Activated T-helper 2 cell treated with anti-CD3 and anti-CD28 coated beads, Interferon-gamma antibody, Interleukin-2, Interleukin-4, amounts not matched to agents 10 μg/mL and 5 μg/mL and 100 μg/mL, durations not matched to agents 14 hours and 24 hours and 36 hours (primary cell): Measurements from ENCODE around the gene ANKRD16. TPM values are rescaled to one million over a fixed set of nuclear protein-coding genes. Genes with fewer than 3 reads are reported as not detected.
A peak's percentile ranks its signal among the peaks of the same experiment; 100 is the strongest.
"Not testable (repeated sequence)": the region's sequence is repeated elsewhere in the genome, so short reads cannot be mapped to it uniquely, and the experiment has no call there.

ENCODE experiments used
- DNase-seq: peaks from one replicate; pipeline ENCODE4 v3.0.0; 2021; ENCODE audit warnings: low spot score
- H3K27ac Mint-ChIP-seq: one replicate; pipeline ENCODE4 v1.8.0; 2021; ENCODE audit warnings: mixed read lengths
- H3K27me3 Mint-ChIP-seq: one replicate; pipeline ENCODE4 v1.8.0; 2021; ENCODE audit warnings: low read depth, mixed read lengths
- H3K36me3 Mint-ChIP-seq: one replicate; pipeline ENCODE4 v1.8.0; 2021; ENCODE audit warnings: low read depth, mixed read lengths
- H3K4me1 Mint-ChIP-seq: one replicate; pipeline ENCODE4 v1.8.0; 2021; ENCODE audit warnings: low read depth, mixed read lengths
- H3K4me3 Mint-ChIP-seq: one replicate; pipeline ENCODE4 v1.8.0; 2021; ENCODE audit warnings: low read depth, mild to moderate bottlenecking, moderate library complexity, mixed read lengths
- H3K9me3 Mint-ChIP-seq: one replicate; pipeline ENCODE4 v1.8.0; 2021; ENCODE audit warnings: mixed read lengths
- intact Hi-C: fragments of 100-400 bp; cut with micrococcal nuclease; formaldehyde crosslinking; loops from one replicate; pipeline ENCODE4 v1.15.1; 2023
- total RNA-seq: library from RNA; stranded (reverse); gene quantifications from 2 replicates; pipeline ENCODE4 v1.2.3, GENCODE V29; 2022

ANKRD16 gene
- total RNA-seq, 1 donor from 2014 or later, result 10.4 TPM

GRCh38 chr10:5917305-5917704, 27.6 kb upstream of the ANKRD16 start:
- Mint-ChIP-seq H3K36me3 (peaks cover 78% of the 10 kb centered on the region), H3K27me3 (no peaks in the 10 kb centered on the region), H3K27ac (no peak overlapping the region), H3K9me3 (no peaks in the 10 kb centered on the region), H3K4me3 (no peak overlapping the region), H3K4me1 (no peaks in the 10 kb centered on the region)
- DNase-seq, result no peak
- intact Hi-C loops, result no loop called here

- H3K4me3 Mint-ChIP-seq, result no peak overlapping the region
- intact Hi-C loops, result no loop called here
- peaks cover 69% of the 10 kb centered on the region for H3K36me3 Mint-ChIP-seq
- no peak overlapping the region for H3K27ac Mint-ChIP-seq
- H3K27me3 Mint-ChIP-seq, result no peaks in the 10 kb centered on the region
- no peak for DNase-seq
- no peaks in the 10 kb centered on the region for H3K9me3 Mint-ChIP-seq
- H3K4me1 Mint-ChIP-seq, result no peaks in the 10 kb centered on the region
Observed at GRCh38 chr10:5915451-5915850, 25.8 kb upstream of the ANKRD16 start.

- Mint-ChIP-seq H3K36me3 (peaks cover 70% of the 10 kb centered on the region), H3K27ac (no peak overlapping the region), H3K9me3 (no peaks in the 10 kb centered on the region), H3K4me1 (no peaks in the 10 kb centered on the region), H3K27me3 (no peaks in the 10 kb centered on the region), H3K4me3 (no peak overlapping the region)
- intact Hi-C loops, result no loop called here
- no peak for DNase-seq
Observed at GRCh38 chr10:5913736-5914135, 24.0 kb upstream of the ANKRD16 start.

DNA sequence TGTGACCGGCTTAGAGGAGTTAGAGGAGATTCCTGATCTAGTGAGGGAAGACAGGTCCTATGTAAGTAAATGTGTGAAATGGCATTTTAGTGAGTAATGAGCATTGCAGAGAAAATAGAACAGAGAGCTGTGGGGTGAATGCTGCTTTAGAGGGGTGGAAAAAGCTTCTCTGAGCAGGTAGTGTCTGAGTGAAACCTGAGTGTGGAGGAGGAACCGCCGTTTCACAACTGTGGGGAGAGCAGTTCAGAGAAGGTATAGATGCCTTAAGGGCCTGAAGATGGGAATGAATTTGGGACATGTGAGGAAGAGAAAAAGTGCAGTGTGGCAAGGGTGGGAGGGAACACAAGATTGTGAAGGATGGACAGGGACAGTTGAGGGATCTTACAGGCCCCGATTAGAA, 22.0 kb upstream of the ANKRD16 start:
- no peak for DNase-seq
- Mint-ChIP-seq H3K4me3 (no peak overlapping the region), H3K36me3 (peaks cover 73% of the 10 kb centered on the region), H3K4me1 (peaks cover 3% of the 10 kb centered on the region), H3K27ac (no peak overlapping the region), H3K9me3 (no peaks in the 10 kb centered on the region), H3K27me3 (no peaks in the 10 kb centered on the region)
- intact Hi-C loops, result no loop called here

DNA sequence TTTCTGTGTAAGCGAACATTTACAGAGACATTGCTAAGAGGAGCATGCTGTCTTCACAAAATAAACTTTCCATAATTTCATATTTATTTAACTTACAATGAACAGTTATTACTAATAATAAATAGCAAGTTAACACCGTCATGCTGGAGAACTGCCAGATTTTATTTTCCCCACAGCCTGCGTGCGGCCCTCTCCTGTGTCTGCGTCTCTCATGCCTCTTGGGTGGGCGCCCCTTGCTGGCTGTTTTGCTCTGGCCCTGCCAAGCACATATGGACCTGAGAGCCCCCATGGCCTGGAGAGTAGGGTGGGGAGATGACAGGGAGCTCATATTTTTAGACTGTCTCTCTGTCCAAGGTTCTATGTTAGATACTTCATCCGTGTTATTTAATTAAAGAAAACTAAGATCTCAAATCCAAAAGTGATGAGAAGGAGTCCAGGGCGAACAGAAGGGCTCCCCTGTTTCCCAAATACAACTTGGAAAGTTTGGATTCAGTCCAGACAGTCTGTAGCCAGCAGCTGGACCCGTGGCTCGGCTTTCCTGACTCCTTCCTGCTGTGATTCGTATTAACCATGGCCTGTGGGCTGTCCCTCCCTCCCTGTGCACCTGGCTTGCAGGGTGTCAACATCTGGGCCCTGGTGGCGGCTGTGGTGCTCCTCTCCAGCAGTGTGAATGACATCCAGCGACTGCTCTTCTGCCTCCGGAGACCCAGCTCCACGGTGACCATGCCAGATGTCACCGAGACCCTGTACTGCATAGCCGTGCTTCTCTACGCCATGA, 20.8 kb upstream of the ANKRD16 start:
- H3K27ac Mint-ChIP-seq, result no peak overlapping the region
- H3K36me3 Mint-ChIP-seq, result peaks cover 71% of the 10 kb centered on the region
- intact Hi-C loops, result no loop called here
- H3K4me3 Mint-ChIP-seq, result no peak overlapping the region
- H3K9me3 Mint-ChIP-seq, result no peaks in the 10 kb centered on the region
- peaks cover 8% of the 10 kb centered on the region for H3K4me1 Mint-ChIP-seq
- no peak for DNase-seq
- no peaks in the 10 kb centered on the region for H3K27me3 Mint-ChIP-seq

DNA sequence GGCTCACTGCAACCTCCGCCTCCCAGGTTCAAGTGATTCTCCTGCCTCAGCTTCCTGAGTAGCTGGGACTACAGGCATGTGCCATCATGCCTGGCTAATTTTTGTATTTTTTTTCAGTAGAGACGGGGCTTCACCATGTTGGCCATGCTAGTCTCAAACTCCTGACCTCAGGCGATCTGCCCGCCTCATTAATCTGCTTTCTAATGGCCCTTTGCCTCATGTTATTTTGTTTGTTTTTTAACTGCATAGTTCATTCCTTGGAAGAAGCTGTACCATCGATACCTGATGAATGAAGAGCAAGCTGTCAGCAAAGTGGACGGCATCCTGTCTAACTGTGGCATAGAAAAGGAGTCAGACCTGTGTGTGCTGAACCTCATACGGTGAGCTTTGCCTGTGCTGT, 19.0 kb upstream of the ANKRD16 start:
- H3K4me1 Mint-ChIP-seq, result peaks cover 15% of the 10 kb centered on the region
- not testable (repeated sequence) for H3K27me3 Mint-ChIP-seq

DNA sequence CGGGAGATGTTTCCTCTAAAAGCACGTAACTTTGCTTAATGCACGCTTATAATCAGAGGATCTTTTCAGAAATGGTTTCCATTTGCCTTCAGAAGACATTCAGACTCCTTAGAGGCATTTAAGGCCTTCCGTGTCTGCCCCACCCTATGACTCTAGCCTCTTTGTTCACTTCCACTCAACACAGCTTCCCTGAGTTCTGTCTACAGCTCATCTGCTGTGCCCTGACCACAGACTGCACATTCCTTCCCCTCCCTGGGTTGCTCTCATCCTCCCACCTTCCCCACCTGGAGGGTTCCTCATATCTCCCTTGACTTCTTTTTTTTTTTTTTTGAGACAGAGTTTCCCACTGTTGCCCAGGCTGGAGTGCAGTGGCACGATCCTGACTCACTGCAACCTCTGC, 17.0 kb upstream of the ANKRD16 start:
- intact Hi-C loops, result no loop called here
- Mint-ChIP-seq H3K36me3 (peaks cover 60% of the 10 kb centered on the region), H3K9me3 (no peaks in the 10 kb centered on the region), H3K27ac (no peak overlapping the region), H3K4me1 (peaks cover 18% of the 10 kb centered on the region), H3K27me3 (no peaks in the 10 kb centered on the region), H3K4me3 (no peak overlapping the region)
- no peak for DNase-seq

More for the DNA sequence above, 19.0 kb upstream of the ANKRD16 start:
- DNase-seq, H3K9me3 Mint-ChIP-seq, H3K4me3 Mint-ChIP-seq, H3K27ac Mint-ChIP-seq, intact Hi-C loops: not testable (repeated sequence)
- H3K36me3 Mint-ChIP-seq, result peaks cover 65% of the 10 kb centered on the region

- H3K27me3 Mint-ChIP-seq, result no peaks in the 10 kb centered on the region
- H3K4me1 Mint-ChIP-seq, result peaks cover 18% of the 10 kb centered on the region
- no peak overlapping the region for H3K27ac Mint-ChIP-seq
- no peaks in the 10 kb centered on the region for H3K9me3 Mint-ChIP-seq
- intact Hi-C loops, result no loop called here
- peaks cover 58% of the 10 kb centered on the region for H3K36me3 Mint-ChIP-seq
- DNase-seq, result no peak
- H3K4me3 Mint-ChIP-seq, result no peak overlapping the region
Observed at GRCh38 chr10:5905854-5906507, 16.3 kb upstream of the ANKRD16 start.

- peak overlapping the region; percentile 85 for H3K27ac Mint-ChIP-seq
- H3K27me3 Mint-ChIP-seq, result no peaks in the 10 kb centered on the region
- no peak overlapping the region for H3K4me3 Mint-ChIP-seq
- intact Hi-C loops, result no loop called here
- H3K9me3 Mint-ChIP-seq, result no peaks in the 10 kb centered on the region
- DNase-seq, result no peak
- peaks cover 18% of the 10 kb centered on the region for H3K4me1 Mint-ChIP-seq
- peaks cover 50% of the 10 kb centered on the region for H3K36me3 Mint-ChIP-seq
Observed at GRCh38 chr10:5904227-5904626, 14.5 kb upstream of the ANKRD16 start.

DNA sequence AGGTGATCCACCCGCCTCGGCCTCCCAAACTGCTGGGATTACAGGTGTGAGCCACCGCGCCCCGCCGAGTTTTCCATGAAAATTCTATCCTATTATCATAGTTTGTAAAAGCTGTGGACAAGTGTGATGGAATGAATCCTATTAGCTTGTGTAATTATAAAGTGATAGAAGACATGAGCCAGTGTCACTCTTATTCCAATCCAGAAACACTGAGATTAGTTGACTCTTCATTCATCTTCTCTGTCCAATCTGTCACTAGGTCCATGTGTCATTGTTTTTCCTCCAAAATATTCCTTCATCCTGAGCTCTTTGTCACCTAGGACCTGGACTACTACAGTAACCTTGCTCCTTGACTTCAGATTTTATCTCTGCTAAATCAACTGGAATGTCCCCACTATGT, 13.9 kb upstream of the ANKRD16 start:
- Mint-ChIP-seq H3K36me3 (peaks cover 48% of the 10 kb centered on the region), H3K4me1 (peaks cover 18% of the 10 kb centered on the region), H3K27me3 (no peaks in the 10 kb centered on the region), H3K27ac (no peak overlapping the region), H3K9me3 (no peaks in the 10 kb centered on the region), H3K4me3 (no peak overlapping the region)
- intact Hi-C loops, result no loop called here
- no peak for DNase-seq

GRCh38 chr10:5902511-5903274, 13.0 kb upstream of the ANKRD16 start:
- Mint-ChIP-seq H3K9me3 (peaks cover 7% of the 10 kb centered on the region), H3K27me3 (no peaks in the 10 kb centered on the region), H3K27ac (peak overlapping the region; percentile 22), H3K4me1 (peaks cover 16% of the 10 kb centered on the region), H3K36me3 (peaks cover 50% of the 10 kb centered on the region), H3K4me3 (no peak overlapping the region)
- intact Hi-C loops, result no loop called here
- no peak for DNase-seq

DNA sequence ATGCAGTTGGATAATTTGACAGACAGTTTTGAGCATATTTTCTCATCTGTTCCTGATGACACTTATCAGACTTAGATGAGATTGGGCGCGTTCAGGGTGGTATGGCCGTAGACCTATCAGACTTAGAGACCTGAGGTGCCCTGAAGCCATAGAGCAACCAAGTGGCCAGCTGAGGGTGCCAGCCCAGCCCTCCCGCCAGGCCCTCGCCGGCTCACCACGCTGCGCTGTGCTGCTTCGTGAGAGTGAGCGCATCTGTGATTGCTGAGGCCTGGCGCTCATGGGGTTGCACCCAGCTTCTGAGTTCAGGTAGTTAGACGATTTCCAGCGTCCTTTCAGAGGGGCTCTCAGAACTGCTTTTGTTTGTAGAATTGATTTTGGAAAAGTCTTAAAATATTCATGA, 10.6 kb upstream of the ANKRD16 start:
- intact Hi-C loops, result no loop called here
- no peak for DNase-seq
- Mint-ChIP-seq H3K9me3 (peaks cover 12% of the 10 kb centered on the region), H3K36me3 (peaks cover 53% of the 10 kb centered on the region), H3K4me1 (peaks cover 35% of the 10 kb centered on the region), H3K27me3 (no peaks in the 10 kb centered on the region), H3K27ac (no peak overlapping the region), H3K4me3 (no peak overlapping the region)

DNA sequence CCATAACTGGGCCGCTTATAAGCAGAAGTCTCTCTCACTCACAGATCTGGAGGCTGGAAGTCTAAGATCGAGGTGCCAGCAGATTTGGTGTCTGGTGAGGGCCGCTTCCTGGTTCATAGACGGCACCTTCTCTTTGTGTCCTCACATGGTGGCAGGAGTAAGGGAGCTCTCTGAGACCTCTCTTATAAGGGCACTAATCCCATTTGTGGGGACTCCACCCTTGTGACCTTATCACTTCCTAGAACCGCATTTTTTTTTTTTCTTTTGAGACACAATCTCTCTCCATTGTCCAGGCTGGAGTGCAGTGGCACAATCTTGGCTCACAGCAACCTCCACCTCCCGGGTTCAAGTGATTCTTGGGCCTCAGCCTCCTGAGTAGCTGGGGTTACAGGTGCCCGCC, 8.5 kb upstream of the ANKRD16 start:
- no peaks in the 10 kb centered on the region for H3K27me3 Mint-ChIP-seq
- H3K4me1 Mint-ChIP-seq, result peaks cover 34% of the 10 kb centered on the region
- H3K4me3 Mint-ChIP-seq, result no peak overlapping the region
- peaks cover 12% of the 10 kb centered on the region for H3K9me3 Mint-ChIP-seq
- intact Hi-C loops, result no loop called here
- H3K36me3 Mint-ChIP-seq, result peaks cover 60% of the 10 kb centered on the region
- no peak for DNase-seq
- H3K27ac Mint-ChIP-seq, result no peak overlapping the region
